WTC11 (cell line): ENCODE data around the gene BACH2. TPM values are rescaled to one million over a fixed set of nuclear protein-coding genes. Genes with fewer than 3 reads are reported as not detected.

Experiments
- ATAC-seq: fragments of 200-7000 bp; cut with Tn5 transposase; 2 replicates; pipeline ENCODE4 v1.10.0; 2021; ENCODE audit warnings: mild to moderate bottlenecking, moderate library complexity
- CTCF ChIA-PET: fragments of 300-600 bp; sonication (Branson Sonifier 250); formaldehyde crosslinking; loops from one replicate; lab custom pipeline; 2021; ENCODE audit warnings: antibody characterized with exemption; lab: Charles Lee
- POLR2A ChIA-PET: fragments of 350-600 bp; sonication (Branson Sonifier 250); formaldehyde crosslinking; loops from one replicate; lab custom pipeline; 2021; ENCODE audit warnings: antibody characterized with exemption; lab: Charles Lee
- DNase-seq: peaks from one replicate; pipeline ENCODE4 v3.0.0; 2021; ENCODE audit warnings: low spot score
- H3K27ac Mint-ChIP-seq: 2 replicates; pipeline ENCODE4 v1.8.0; 2021; ENCODE audit warnings: mixed read lengths
- H3K27me3 Mint-ChIP-seq: 2 replicates; pipeline ENCODE4 v1.8.0; 2021; ENCODE audit warnings: low read depth, mild to moderate bottlenecking, moderate library complexity, mixed read lengths
- H3K36me3 Mint-ChIP-seq: 2 replicates; pipeline ENCODE4 v1.8.0; 2021; ENCODE audit warnings: mixed read lengths
- H3K4me1 Mint-ChIP-seq: 2 replicates; pipeline ENCODE4 v1.8.0; 2022; ENCODE audit warnings: mixed read lengths
- H3K4me3 Mint-ChIP-seq: 2 replicates; pipeline ENCODE4 v1.8.0; 2021; ENCODE audit warnings: mild to moderate bottlenecking, moderate library complexity, mixed read lengths
- H3K9me3 Mint-ChIP-seq: 2 replicates; pipeline ENCODE4 v1.8.0; 2021; ENCODE audit warnings: mixed read lengths
- CREM ChIP-seq: sonication (generic); formaldehyde crosslinking; IDR thresholded peaks from 2 replicates; pipeline ENCODE4 v1.8.1; 2022; ENCODE audit warnings: mild to moderate bottlenecking, missing genetic modification reagents, moderate library complexity
- EMX1 ChIP-seq: fragments of 250-450 bp; sonication (Bioruptor Pico); IDR thresholded peaks from 2 replicates; pipeline ENCODE4 v1.8.0; 2021; ENCODE audit warnings: mild to moderate bottlenecking
- HMGXB4 ChIP-seq: sonication (generic); formaldehyde crosslinking; IDR thresholded peaks from 2 replicates; pipeline ENCODE4 v1.8.1; 2023; ENCODE audit warnings: mild to moderate bottlenecking, moderate library complexity, missing genetic modification reagents
- KAT7 ChIP-seq: sonication (generic); formaldehyde crosslinking; IDR thresholded peaks from 2 replicates; pipeline ENCODE4 v1.8.1; 2023; ENCODE audit warnings: missing genetic modification reagents, mild to moderate bottlenecking, borderline replicate concordance
- NFYB ChIP-seq: sonication (generic); formaldehyde crosslinking; conservative IDR thresholded peaks from 2 replicates; pipeline ENCODE4 v1.8.0; 2022; ENCODE audit warnings: low read depth, missing genetic modification reagents
- ZBTB21 ChIP-seq: sonication (generic); formaldehyde crosslinking; IDR thresholded peaks from 2 replicates; pipeline ENCODE4 v1.8.1; 2023; ENCODE audit warnings: mild to moderate bottlenecking, missing genetic modification reagents, borderline replicate concordance
- ZNF425 ChIP-seq: fragments of 250-450 bp; sonication (Bioruptor Pico); conservative IDR thresholded peaks from 2 replicates; pipeline ENCODE4 v1.9.0; 2021; ENCODE audit warnings: mild to moderate bottlenecking
- ZNF532 ChIP-seq: fragments of 250-450 bp; sonication (Bioruptor Pico); IDR thresholded peaks from 2 replicates; pipeline ENCODE4 v1.9.0; 2021; ENCODE audit warnings: mild to moderate bottlenecking, borderline replicate concordance
- total RNA-seq: library from RNA; stranded (reverse); gene quantifications from 3 replicates; pipeline ENCODE4 v1.2.3, GENCODE V29; 2021
- TF ChIP-seq, protein P1 (sequence below): sonication (generic); formaldehyde crosslinking; IDR thresholded peaks from 2 replicates; pipeline ENCODE4 v1.8.1; 2023; ENCODE audit warnings: mild to moderate bottlenecking, missing genetic modification reagents
- TF ChIP-seq, protein P2 (sequence below): fragments of 200-600 bp; IDR thresholded peaks from 2 replicates; pipeline ENCODE4 v1.8.0; 2022; ENCODE audit warnings: antibody characterized with exemption

The BACH2 gene
- total RNA-seq, 1 experiment from 2014 or later = 5.9 TPM

DNA sequence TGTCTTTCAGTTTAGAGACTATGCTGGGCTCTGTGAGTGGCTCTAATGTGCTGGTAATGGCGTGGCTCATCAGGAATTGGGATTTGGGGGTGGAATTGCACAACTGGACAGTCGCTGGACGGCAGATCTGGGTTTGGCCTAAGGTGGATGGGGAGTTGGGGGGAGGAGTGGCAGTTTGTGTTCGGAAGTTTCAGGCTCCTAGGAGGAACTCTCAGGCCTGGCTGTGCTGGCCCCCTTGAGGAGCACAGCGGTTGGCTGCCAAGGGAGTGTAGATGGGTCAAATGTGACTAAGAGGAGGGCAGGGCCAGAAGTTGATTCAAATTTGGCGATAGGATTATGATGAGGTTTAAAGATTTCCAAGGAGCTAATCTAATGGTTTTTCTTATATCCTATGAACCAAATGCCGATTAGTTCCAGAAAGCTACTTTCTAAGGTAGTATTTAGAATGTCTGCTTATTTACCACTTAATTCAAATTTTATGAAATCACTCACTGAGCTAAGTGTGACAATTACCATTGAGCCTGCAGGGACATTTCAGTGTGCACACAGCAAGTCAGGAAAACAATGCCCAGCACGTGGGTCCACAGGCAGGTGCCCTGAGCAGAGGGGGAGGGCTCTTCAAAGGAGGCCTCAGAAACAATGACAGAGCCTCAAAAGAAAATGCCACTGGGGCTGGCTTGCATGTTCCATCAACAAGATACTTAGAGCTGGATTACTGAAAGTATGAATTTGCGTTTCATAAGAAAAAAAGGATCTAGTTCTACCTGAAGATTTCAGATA is 291.4 kb downstream of the BACH2 start:
- 0 out of 2 replicates have a peak, but pooled peaks have one; percentile 26 for ATAC-seq

More for the DNA sequence above, 291.4 kb downstream of the BACH2 start:
- TF ChIP-seq NFYB (no peak), ZBTB21 (CRISPR knock-in tag) (no peak), HMGXB4 (CRISPR knock-in tag) (no peak), EMX1 (CRISPR knock-in tag) (no peak), CREM (CRISPR knock-in tag) (no peak), KAT7 (CRISPR knock-in tag) (no peak), ZNF425 (CRISPR knock-in tag) (no peak), ZNF532 (CRISPR knock-in tag) (no peak)
- TF ChIP-seq, protein P1, sequence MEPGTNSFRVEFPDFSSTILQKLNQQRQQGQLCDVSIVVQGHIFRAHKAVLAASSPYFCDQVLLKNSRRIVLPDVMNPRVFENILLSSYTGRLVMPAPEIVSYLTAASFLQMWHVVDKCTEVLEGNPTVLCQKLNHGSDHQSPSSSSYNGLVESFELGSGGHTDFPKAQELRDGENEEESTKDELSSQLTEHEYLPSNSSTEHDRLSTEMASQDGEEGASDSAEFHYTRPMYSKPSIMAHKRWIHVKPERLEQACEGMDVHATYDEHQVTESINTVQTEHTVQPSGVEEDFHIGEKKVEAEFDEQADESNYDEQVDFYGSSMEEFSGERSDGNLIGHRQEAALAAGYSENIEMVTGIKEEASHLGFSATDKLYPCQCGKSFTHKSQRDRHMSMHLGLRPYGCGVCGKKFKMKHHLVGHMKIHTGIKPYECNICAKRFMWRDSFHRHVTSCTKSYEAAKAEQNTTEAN (CRISPR knock-in tag) = no peak
- TF ChIP-seq, protein P2, sequence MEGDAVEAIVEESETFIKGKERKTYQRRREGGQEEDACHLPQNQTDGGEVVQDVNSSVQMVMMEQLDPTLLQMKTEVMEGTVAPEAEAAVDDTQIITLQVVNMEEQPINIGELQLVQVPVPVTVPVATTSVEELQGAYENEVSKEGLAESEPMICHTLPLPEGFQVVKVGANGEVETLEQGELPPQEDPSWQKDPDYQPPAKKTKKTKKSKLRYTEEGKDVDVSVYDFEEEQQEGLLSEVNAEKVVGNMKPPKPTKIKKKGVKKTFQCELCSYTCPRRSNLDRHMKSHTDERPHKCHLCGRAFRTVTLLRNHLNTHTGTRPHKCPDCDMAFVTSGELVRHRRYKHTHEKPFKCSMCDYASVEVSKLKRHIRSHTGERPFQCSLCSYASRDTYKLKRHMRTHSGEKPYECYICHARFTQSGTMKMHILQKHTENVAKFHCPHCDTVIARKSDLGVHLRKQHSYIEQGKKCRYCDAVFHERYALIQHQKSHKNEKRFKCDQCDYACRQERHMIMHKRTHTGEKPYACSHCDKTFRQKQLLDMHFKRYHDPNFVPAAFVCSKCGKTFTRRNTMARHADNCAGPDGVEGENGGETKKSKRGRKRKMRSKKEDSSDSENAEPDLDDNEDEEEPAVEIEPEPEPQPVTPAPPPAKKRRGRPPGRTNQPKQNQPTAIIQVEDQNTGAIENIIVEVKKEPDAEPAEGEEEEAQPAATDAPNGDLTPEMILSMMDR = no peak
- H3K4me1 Mint-ChIP-seq = peaks cover 9% of the 10 kb centered on the region
- H3K36me3 Mint-ChIP-seq = no peaks in the 10 kb centered on the region
- DNase-seq = no peak
- no peaks in the 10 kb centered on the region for H3K9me3 Mint-ChIP-seq
- no peaks in the 10 kb centered on the region for H3K27me3 Mint-ChIP-seq
- no peak overlapping the region for H3K4me3 Mint-ChIP-seq
- POLR2A ChIA-PET = no interaction called here
- CTCF ChIA-PET = interaction anchor here (1.7 kb wide), 1 partner anchor 65 kb away, joined by 6 read pairs; no protein-coding TSS in a partner anchor
- no peak overlapping the region for H3K27ac Mint-ChIP-seq
